Measurements from ENCODE around the gene DIPK1B.
A peak's percentile ranks its signal among the peaks of the same experiment; 100 is the strongest.

DIPK1B gene

GRCh38 chr9:136769710-136770191, 57.4 kb downstream of the DIPK1B start:
- DNase-seq (ENCODE audit: low spot score): peak; percentile 90

- no peak for DNase-seq (ENCODE audit: low spot score)
Measured at GRCh38 chr9:136771907-136772415, 59.6 kb downstream of the DIPK1B start.

GRCh38 chr9:136773386-136774044, 61.1 kb downstream of the DIPK1B start:
- no peak for DNase-seq (ENCODE audit: low spot score)

All from HuH-7 (cell line).